EH (cell line): Measurements from ENCODE around the gene WASF3.
"Not testable (repeated sequence)": the region's sequence is repeated elsewhere in the genome, so short reads cannot be mapped to it uniquely, and the experiment has no call there.

Source experiments
- DNase-seq: peaks from one replicate; pipeline ENCODE4 v3.0.0-alpha.2; 2015; ENCODE audit warnings: low read depth

WASF3 gene

GRCh38 chr13:26636073-26636472 lies 78.6 kb downstream of the WASF3 start:
- DNase-seq, result not testable (repeated sequence)

- DNase-seq, result no peak
These were observed 89.1 kb downstream of the WASF3 start for GRCh38 chr13:26646603-26647002.

- DNase-seq, result no peak
These were observed 93.8 kb downstream of the WASF3 start for GRCh38 chr13:26651234-26651633.

- DNase-seq, result peak; percentile 54
These were observed 95.8 kb downstream of the WASF3 start for GRCh38 chr13:26653310-26653709.

GRCh38 chr13:26653842-26654241 lies 96.4 kb downstream of the WASF3 start:
- no peak for DNase-seq

- peak; percentile 2 for DNase-seq
These were observed 99.4 kb downstream of the WASF3 start for GRCh38 chr13:26656919-26657318.

- DNase-seq, result no peak
These were observed 101.2 kb downstream of the WASF3 start for GRCh38 chr13:26658448-26659385.

GRCh38 chr13:26660185-26660584 lies 102.7 kb downstream of the WASF3 start:
- DNase-seq, result no peak

GRCh38 chr13:26660766-26661165 lies 103.3 kb downstream of the WASF3 start:
- DNase-seq, result no peak

- DNase-seq, result no peak
These were observed 106.3 kb downstream of the WASF3 start for GRCh38 chr13:26663791-26664190.

GRCh38 chr13:26664286-26664685 lies 106.8 kb downstream of the WASF3 start:
- no peak for DNase-seq

- DNase-seq, result no peak
These were observed 107.4 kb downstream of the WASF3 start for GRCh38 chr13:26664876-26665275.

- no peak for DNase-seq
These were observed 111.1 kb downstream of the WASF3 start for GRCh38 chr13:26668357-26669146.

- DNase-seq, result no peak
These were observed 116.4 kb downstream of the WASF3 start for GRCh38 chr13:26673890-26674289.

- no peak for DNase-seq
These were observed 119.7 kb downstream of the WASF3 start for GRCh38 chr13:26677156-26677555.

- no peak for DNase-seq
These were observed 120.8 kb downstream of the WASF3 start for GRCh38 chr13:26678330-26678729.

GRCh38 chr13:26678796-26679195 lies 121.3 kb downstream of the WASF3 start:
- no peak for DNase-seq

GRCh38 chr13:26679411-26680122 lies 122.1 kb downstream of the WASF3 start:
- peak; percentile 76 for DNase-seq

GRCh38 chr13:26680123-26680450 lies 122.6 kb downstream of the WASF3 start:
- peak; percentile 64 for DNase-seq

- no peak for DNase-seq
These were observed 123.1 kb downstream of the WASF3 start for GRCh38 chr13:26680572-26680971.

- DNase-seq, result no peak
These were observed 123.6 kb downstream of the WASF3 start for GRCh38 chr13:26681036-26681435.

GRCh38 chr13:26682606-26683005 lies 125.1 kb downstream of the WASF3 start:
- no peak for DNase-seq

- no peak for DNase-seq
These were observed 128.1 kb downstream of the WASF3 start for GRCh38 chr13:26685606-26686005.
